Measurements from ENCODE around the gene WWC1.

The WWC1 gene

GRCh38 chr5:168291342-168291963 lies at the start of gene WWC1:
Gene WWC1 (plus strand): TSS chr5:168291645. CDS start chr5:168292153, 508 bp downstream.
- no peaks in the 10 kb centered on the region for H3K36me3 ChIP-seq (ENCODE audit: control insufficient read depth, insufficient read depth, low read length)
- no peak within 1 kb of the TSS for H3K9ac ChIP-seq (ENCODE audit: low read depth, low read length)
- no peaks in the 10 kb centered on the region for H3K9me3 ChIP-seq (ENCODE audit: control insufficient read depth, insufficient read depth, low read length)
- H3K27me3 ChIP-seq (ENCODE audit: control insufficient read depth, insufficient read depth, low read length), result peaks cover 5% of the 10 kb centered on the region
- H3K4me3 ChIP-seq (ENCODE audit: low read depth, low read length), result peak within 1 kb of the TSS; percentile 85
- H3K4me1 ChIP-seq (ENCODE audit: control insufficient read depth, insufficient read depth, low read length), result peaks cover 15% of the 10 kb centered on the region

- peaks cover 16% of the 10 kb centered on the region for H3K27me3 ChIP-seq (ENCODE audit: control insufficient read depth, insufficient read depth, low read length)
- H3K9me3 ChIP-seq (ENCODE audit: control insufficient read depth, insufficient read depth, low read length), result no peaks in the 10 kb centered on the region
- H3K4me1 ChIP-seq (ENCODE audit: control insufficient read depth, insufficient read depth, low read length), result no peaks in the 10 kb centered on the region
- no peak overlapping the region for H3K9ac ChIP-seq (ENCODE audit: low read depth, low read length)
- no peaks in the 10 kb centered on the region for H3K36me3 ChIP-seq (ENCODE audit: control insufficient read depth, insufficient read depth, low read length)
- H3K4me3 ChIP-seq (ENCODE audit: low read depth, low read length), result no peak overlapping the region
Measured at GRCh38 chr5:168244838-168245559, 46.4 kb upstream of the WWC1 start.

- Histone ChIP-seq H3K4me1 (ENCODE audit: control insufficient read depth, insufficient read depth, low read length) (no peaks in the 10 kb centered on the region), H3K36me3 (ENCODE audit: control insufficient read depth, insufficient read depth, low read length) (no peaks in the 10 kb centered on the region), H3K9ac (ENCODE audit: low read depth, low read length) (no peak overlapping the region), H3K4me3 (ENCODE audit: low read depth, low read length) (no peak overlapping the region), H3K27me3 (ENCODE audit: control insufficient read depth, insufficient read depth, low read length) (no peaks in the 10 kb centered on the region), H3K9me3 (ENCODE audit: control insufficient read depth, insufficient read depth, low read length) (no peaks in the 10 kb centered on the region)
Measured at GRCh38 chr5:168249923-168250322, 41.5 kb upstream of the WWC1 start.

- H3K9ac ChIP-seq (ENCODE audit: low read depth, low read length), result no peak overlapping the region
- H3K36me3 ChIP-seq (ENCODE audit: control insufficient read depth, insufficient read depth, low read length), result no peaks in the 10 kb centered on the region
- no peaks in the 10 kb centered on the region for H3K27me3 ChIP-seq (ENCODE audit: control insufficient read depth, insufficient read depth, low read length)
- no peaks in the 10 kb centered on the region for H3K4me1 ChIP-seq (ENCODE audit: control insufficient read depth, insufficient read depth, low read length)
- H3K4me3 ChIP-seq (ENCODE audit: low read depth, low read length), result no peak overlapping the region
- no peaks in the 10 kb centered on the region for H3K9me3 ChIP-seq (ENCODE audit: control insufficient read depth, insufficient read depth, low read length)
Measured at GRCh38 chr5:168251259-168251658, 40.2 kb upstream of the WWC1 start.

GRCh38 chr5:168254013-168254693 lies 37.3 kb upstream of the WWC1 start:
- Histone ChIP-seq H3K9ac (ENCODE audit: low read depth, low read length) (no peak overlapping the region), H3K36me3 (ENCODE audit: control insufficient read depth, insufficient read depth, low read length) (no peaks in the 10 kb centered on the region), H3K4me1 (ENCODE audit: control insufficient read depth, insufficient read depth, low read length) (no peaks in the 10 kb centered on the region), H3K9me3 (ENCODE audit: control insufficient read depth, insufficient read depth, low read length) (no peaks in the 10 kb centered on the region), H3K27me3 (ENCODE audit: control insufficient read depth, insufficient read depth, low read length) (no peaks in the 10 kb centered on the region), H3K4me3 (ENCODE audit: low read depth, low read length) (no peak overlapping the region)

GRCh38 chr5:168260353-168261226 lies 30.9 kb upstream of the WWC1 start:
- Histone ChIP-seq H3K4me1 (ENCODE audit: control insufficient read depth, insufficient read depth, low read length) (no peaks in the 10 kb centered on the region), H3K9me3 (ENCODE audit: control insufficient read depth, insufficient read depth, low read length) (no peaks in the 10 kb centered on the region), H3K4me3 (ENCODE audit: low read depth, low read length) (no peak overlapping the region), H3K9ac (ENCODE audit: low read depth, low read length) (no peak overlapping the region), H3K27me3 (ENCODE audit: control insufficient read depth, insufficient read depth, low read length) (no peaks in the 10 kb centered on the region), H3K36me3 (ENCODE audit: control insufficient read depth, insufficient read depth, low read length) (no peaks in the 10 kb centered on the region)

- H3K27me3 ChIP-seq (ENCODE audit: control insufficient read depth, insufficient read depth, low read length), result no peaks in the 10 kb centered on the region
- no peaks in the 10 kb centered on the region for H3K36me3 ChIP-seq (ENCODE audit: control insufficient read depth, insufficient read depth, low read length)
- no peak overlapping the region for H3K4me3 ChIP-seq (ENCODE audit: low read depth, low read length)
- H3K9ac ChIP-seq (ENCODE audit: low read depth, low read length), result no peak overlapping the region
- H3K9me3 ChIP-seq (ENCODE audit: control insufficient read depth, insufficient read depth, low read length), result no peaks in the 10 kb centered on the region
- H3K4me1 ChIP-seq (ENCODE audit: control insufficient read depth, insufficient read depth, low read length), result no peaks in the 10 kb centered on the region
Measured at GRCh38 chr5:168261227-168261571, 30.2 kb upstream of the WWC1 start.

GRCh38 chr5:168262042-168262743 lies 29.3 kb upstream of the WWC1 start:
- no peak overlapping the region for H3K9ac ChIP-seq (ENCODE audit: low read depth, low read length)
- no peak overlapping the region for H3K4me3 ChIP-seq (ENCODE audit: low read depth, low read length)
- no peaks in the 10 kb centered on the region for H3K36me3 ChIP-seq (ENCODE audit: control insufficient read depth, insufficient read depth, low read length)
- H3K4me1 ChIP-seq (ENCODE audit: control insufficient read depth, insufficient read depth, low read length), result no peaks in the 10 kb centered on the region
- H3K27me3 ChIP-seq (ENCODE audit: control insufficient read depth, insufficient read depth, low read length), result no peaks in the 10 kb centered on the region
- no peaks in the 10 kb centered on the region for H3K9me3 ChIP-seq (ENCODE audit: control insufficient read depth, insufficient read depth, low read length)

GRCh38 chr5:168263121-168263520 lies 28.3 kb upstream of the WWC1 start:
- no peaks in the 10 kb centered on the region for H3K36me3 ChIP-seq (ENCODE audit: control insufficient read depth, insufficient read depth, low read length)

GRCh38 chr5:168266016-168266415 lies 25.4 kb upstream of the WWC1 start:
- H3K27me3 ChIP-seq (ENCODE audit: control insufficient read depth, insufficient read depth, low read length), result peaks cover 5% of the 10 kb centered on the region
- no peaks in the 10 kb centered on the region for H3K36me3 ChIP-seq (ENCODE audit: control insufficient read depth, insufficient read depth, low read length)
- H3K4me1 ChIP-seq (ENCODE audit: control insufficient read depth, insufficient read depth, low read length), result peaks cover 6% of the 10 kb centered on the region
- no peaks in the 10 kb centered on the region for H3K9me3 ChIP-seq (ENCODE audit: control insufficient read depth, insufficient read depth, low read length)
- H3K9ac ChIP-seq (ENCODE audit: low read depth, low read length), result no peak overlapping the region
- H3K4me3 ChIP-seq (ENCODE audit: low read depth, low read length), result no peak overlapping the region

More at GRCh38 chr5:168263121-168263520, 28.3 kb upstream of the WWC1 start:
- no peaks in the 10 kb centered on the region for H3K9me3 ChIP-seq (ENCODE audit: control insufficient read depth, insufficient read depth, low read length)
- no peak overlapping the region for H3K4me3 ChIP-seq (ENCODE audit: low read depth, low read length)
- no peak overlapping the region for H3K9ac ChIP-seq (ENCODE audit: low read depth, low read length)
- no peaks in the 10 kb centered on the region for H3K4me1 ChIP-seq (ENCODE audit: control insufficient read depth, insufficient read depth, low read length)
- no peaks in the 10 kb centered on the region for H3K27me3 ChIP-seq (ENCODE audit: control insufficient read depth, insufficient read depth, low read length)

Measured in iPS-15b (cell line).